Erythroblast (primary cell): ENCODE results near the gene CCDC33.

ENCODE experiments used
- GATA1 ChIP-seq: IDR thresholded peaks from 2 replicates; pipeline ENCODE4 v1.6.1; 2011; ENCODE audit warnings: low read depth, mild to moderate bottlenecking, control low read depth, low read length, moderate library complexity
- POLR2A ChIP-seq: IDR thresholded peaks from 2 replicates; pipeline ENCODE4 v1.6.1; 2011; ENCODE audit warnings: mild to moderate bottlenecking, low read length

GRCh38 chr15:74337146-74337545 is 101.0 kb downstream of the CCDC33 start:
- TF ChIP-seq POLR2A (no peak), GATA1 (no peak)
